ENCODE data around the gene SETBP1. TPM values are rescaled to one million over a fixed set of nuclear protein-coding genes. Genes with fewer than 3 reads are reported as not detected.
A peak's percentile ranks its signal among the peaks of the same experiment; 100 is the strongest.

SETBP1 gene
- total RNA-seq, 4 donors from 2014 or later, result 16.2 to 33.6 (median 24.4) TPM

DNA sequence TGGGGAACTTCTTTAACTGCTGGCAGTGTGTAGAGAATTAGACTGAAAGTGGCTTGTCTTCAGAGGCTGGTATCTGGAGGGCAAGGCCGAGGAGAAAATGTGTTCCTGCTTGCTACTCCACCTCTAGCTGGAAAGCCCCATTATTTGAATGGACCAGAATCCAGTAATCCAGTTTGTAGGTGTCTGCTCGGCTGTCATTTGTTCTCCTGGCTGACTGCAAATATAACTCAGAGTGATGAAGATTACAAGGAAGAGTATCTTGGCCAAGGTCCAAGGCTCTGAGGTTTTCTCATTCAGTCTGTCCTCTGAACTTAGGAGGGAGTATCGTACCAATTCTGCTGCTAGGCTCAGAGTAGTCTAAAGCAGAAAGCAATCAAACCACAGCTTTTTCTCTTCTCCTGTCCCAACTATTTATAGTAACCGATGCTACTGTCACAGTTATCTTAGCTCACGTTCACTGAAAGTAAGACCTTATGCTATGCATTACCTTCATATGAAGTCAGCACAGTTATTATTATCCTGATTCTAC lies 228.6 kb downstream of the SETBP1 start:
- no peaks in the 10 kb centered on the region for H3K9me3 ChIP-seq

DNA sequence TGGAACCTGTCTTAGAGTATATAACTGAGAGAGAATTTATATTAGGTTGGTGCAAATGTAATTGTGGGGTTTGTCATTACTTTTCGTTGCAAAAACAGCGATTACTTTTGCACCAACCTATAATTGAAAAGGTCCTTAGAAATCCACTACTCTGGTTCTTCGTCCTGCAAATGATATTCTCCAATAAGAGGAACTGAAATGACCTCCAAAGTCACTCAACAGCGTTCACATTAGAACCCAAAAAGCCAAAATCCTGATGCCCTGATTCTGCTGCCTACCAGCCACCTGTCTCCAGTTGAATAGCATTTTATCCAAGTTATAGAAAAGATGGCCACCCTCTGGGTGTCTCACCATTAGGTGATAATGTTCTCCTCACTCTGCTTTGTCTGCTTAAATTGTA lies 230.6 kb downstream of the SETBP1 start:
- Histone ChIP-seq H3K9me3 (no peaks in the 10 kb centered on the region), H3K27ac (no peak overlapping the region), H3K27me3 (no peaks in the 10 kb centered on the region), H3K36me3 (no peaks in the 10 kb centered on the region), H3K4me3 (no peak overlapping the region), H3K4me1 (peaks cover 0 to 12% (median 5%) of the 10 kb centered on the region in 4 donors)
- no peak for DNase-seq
- no peak for TF ChIP-seq POLR2AphosphoS5 (IDR thresholded peaks at IDR 0.05)
- TF ChIP-seq, protein P1, sequence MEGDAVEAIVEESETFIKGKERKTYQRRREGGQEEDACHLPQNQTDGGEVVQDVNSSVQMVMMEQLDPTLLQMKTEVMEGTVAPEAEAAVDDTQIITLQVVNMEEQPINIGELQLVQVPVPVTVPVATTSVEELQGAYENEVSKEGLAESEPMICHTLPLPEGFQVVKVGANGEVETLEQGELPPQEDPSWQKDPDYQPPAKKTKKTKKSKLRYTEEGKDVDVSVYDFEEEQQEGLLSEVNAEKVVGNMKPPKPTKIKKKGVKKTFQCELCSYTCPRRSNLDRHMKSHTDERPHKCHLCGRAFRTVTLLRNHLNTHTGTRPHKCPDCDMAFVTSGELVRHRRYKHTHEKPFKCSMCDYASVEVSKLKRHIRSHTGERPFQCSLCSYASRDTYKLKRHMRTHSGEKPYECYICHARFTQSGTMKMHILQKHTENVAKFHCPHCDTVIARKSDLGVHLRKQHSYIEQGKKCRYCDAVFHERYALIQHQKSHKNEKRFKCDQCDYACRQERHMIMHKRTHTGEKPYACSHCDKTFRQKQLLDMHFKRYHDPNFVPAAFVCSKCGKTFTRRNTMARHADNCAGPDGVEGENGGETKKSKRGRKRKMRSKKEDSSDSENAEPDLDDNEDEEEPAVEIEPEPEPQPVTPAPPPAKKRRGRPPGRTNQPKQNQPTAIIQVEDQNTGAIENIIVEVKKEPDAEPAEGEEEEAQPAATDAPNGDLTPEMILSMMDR (IDR thresholded peaks at IDR 0.05), result no peak
- no peak for TF ChIP-seq POLR2A (IDR thresholded peaks at IDR 0.05)
- no peak for TF ChIP-seq EP300 (IDR thresholded peaks at IDR 0.05; ENCODE audit: low read depth)
- WGBS, 2 donors (ENCODE audit: low coverage in 1 of 2), result 87 to 92% methylated on average over 3 to 4 of the region's 4 CpGs
- in situ Hi-C loops (cut with MboI; ENCODE audit: low pct_ligation_motif_present in 1 of 4, low pct_unique_long_range_greater_than_20kb in 1 of 4, low sequenced_read_pairs in 3 of 4), result loop anchor here in 1 of 4 donors (25.0 kb wide), 1 partner anchor 301 kb away; no protein-coding TSS in a partner anchor
- intact Hi-C loops (cut with DNase I; ENCODE audit: low total_unique reads), result no loop called here

More for the DNA sequence above, 228.6 kb downstream of the SETBP1 start:
- Histone ChIP-seq H3K4me1 (peaks cover 0 to 4% (median 0%) of the 10 kb centered on the region in 4 donors), H3K4me3 (no peak overlapping the region), H3K27me3 (no peaks in the 10 kb centered on the region), H3K27ac (no peak overlapping the region), H3K36me3 (no peaks in the 10 kb centered on the region)
- DNase-seq, result peak; percentile 25
- WGBS, 2 donors (ENCODE audit: low coverage in 1 of 2), result 38 to 56% methylated on average over 2 to 5 of the region's 5 CpGs
- in situ Hi-C loops (cut with MboI; ENCODE audit: low pct_ligation_motif_present in 1 of 4, low pct_unique_long_range_greater_than_20kb in 1 of 4, low sequenced_read_pairs in 3 of 4), result loop anchor here in 1 of 4 donors (25.0 kb wide), 1 partner anchor 303 kb away; no protein-coding TSS in a partner anchor
- TF ChIP-seq POLR2AphosphoS5 (IDR thresholded peaks at IDR 0.05), result no peak
- no peak for TF ChIP-seq POLR2A (IDR thresholded peaks at IDR 0.05)
- no peak for TF ChIP-seq EP300 (IDR thresholded peaks at IDR 0.05; ENCODE audit: low read depth)
- TF ChIP-seq, protein P1 (IDR thresholded peaks at IDR 0.05), result no peak
- intact Hi-C loops (cut with DNase I; ENCODE audit: low total_unique reads), result no loop called here

DNA sequence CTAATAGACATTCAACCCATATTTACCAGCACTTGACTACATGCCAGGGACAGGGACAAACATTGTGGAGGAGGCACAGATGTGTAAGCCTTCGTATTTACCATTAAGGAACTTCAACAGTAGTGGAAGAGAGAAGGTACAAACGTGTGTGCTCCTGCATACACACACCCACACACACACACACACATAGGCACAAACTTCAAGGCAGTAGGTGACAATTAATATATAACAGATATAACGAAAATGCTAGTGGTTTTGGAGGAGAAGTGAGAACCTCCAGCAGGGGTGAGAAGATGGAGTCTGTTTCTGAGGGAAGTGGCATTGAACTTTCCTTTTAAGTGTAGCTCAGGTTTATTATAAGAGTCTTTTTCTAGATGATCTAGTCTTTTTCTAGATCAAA lies 231.1 kb downstream of the SETBP1 start:
- no peaks in the 10 kb centered on the region for H3K36me3 ChIP-seq
- 61 to 80% methylated on average over 3 of the region's 3 CpGs for WGBS, 2 donors (ENCODE audit: low coverage in 1 of 2)
- no peaks in the 10 kb centered on the region for H3K9me3 ChIP-seq
- H3K27ac ChIP-seq, result no peak overlapping the region
- TF ChIP-seq POLR2AphosphoS5 (IDR thresholded peaks at IDR 0.05), result no peak
- TF ChIP-seq, protein P1 (IDR thresholded peaks at IDR 0.05), result no peak
- intact Hi-C loops (cut with DNase I; ENCODE audit: low total_unique reads) (no loop called here), in situ Hi-C loops (cut with MboI; ENCODE audit: low pct_ligation_motif_present in 1 of 4, low pct_unique_long_range_greater_than_20kb in 1 of 4, low sequenced_read_pairs in 3 of 4) (loop anchor here in 1 of 4 donors (25.0 kb wide), 1 partner anchor 301 kb away; no protein-coding TSS in a partner anchor)
- H3K4me3 ChIP-seq, result no peak overlapping the region
- no peaks in the 10 kb centered on the region for H3K27me3 ChIP-seq
- no peak for DNase-seq
- peaks cover 4 to 14% (median 9%) of the 10 kb centered on the region in 4 donors for H3K4me1 ChIP-seq

DNA sequence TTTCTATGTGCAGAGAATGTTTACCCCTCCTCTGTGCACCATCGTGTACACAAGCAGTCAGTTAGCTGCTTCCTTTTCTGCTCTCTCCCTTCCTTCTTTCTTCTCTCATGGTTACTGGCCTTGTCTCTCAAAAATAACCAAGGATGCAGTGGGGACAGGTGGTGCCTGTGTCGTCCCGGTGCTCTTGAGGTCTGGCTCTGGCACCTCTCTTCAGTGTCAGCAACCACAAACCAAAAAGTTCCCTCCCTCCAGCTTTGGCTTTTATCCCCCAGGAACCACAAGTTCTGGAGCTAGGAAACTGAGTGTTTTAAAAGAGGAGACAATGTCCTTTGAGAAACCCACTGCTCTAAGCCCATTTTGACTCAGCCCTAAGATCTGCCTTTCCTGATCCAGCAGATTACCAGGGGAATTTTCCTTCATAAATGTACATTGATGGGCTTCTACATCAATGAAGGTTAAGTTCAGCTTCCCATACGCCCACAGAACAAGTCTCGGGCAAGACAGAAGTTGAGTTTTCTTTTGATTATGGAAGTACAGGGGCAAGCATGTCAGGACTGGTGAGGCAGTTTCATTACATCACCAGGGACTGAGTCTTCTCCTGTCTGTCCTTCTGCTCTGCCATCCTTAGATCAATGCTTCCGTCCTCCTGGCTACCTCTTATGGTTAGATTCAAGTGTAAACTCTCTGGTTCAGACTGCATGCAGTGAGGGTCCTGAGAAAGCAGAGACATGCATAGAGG lies 232.2 kb downstream of the SETBP1 start:
- intact Hi-C loops (cut with DNase I; ENCODE audit: low total_unique reads), result no loop called here
- 80 to 81% methylated on average over 6 of the region's 6 CpGs for WGBS, 2 donors (ENCODE audit: low coverage in 1 of 2)
- in situ Hi-C loops (cut with MboI; ENCODE audit: low pct_ligation_motif_present in 1 of 4, low pct_unique_long_range_greater_than_20kb in 1 of 4, low sequenced_read_pairs in 3 of 4), result loop anchor here in 1 of 4 donors (25.0 kb wide), 1 partner anchor 299 kb away; no protein-coding TSS in a partner anchor

More for the DNA sequence above, 232.2 kb downstream of the SETBP1 start:
- no peak overlapping the region for H3K4me3 ChIP-seq
- no peak for DNase-seq
- H3K4me1 ChIP-seq, result peaks cover 15 to 25% (median 20%) of the 10 kb centered on the region in 4 donors
- H3K36me3 ChIP-seq, result no peaks in the 10 kb centered on the region
- no peaks in the 10 kb centered on the region for H3K27me3 ChIP-seq
- H3K27ac ChIP-seq, result no peak overlapping the region
- H3K9me3 ChIP-seq, result no peaks in the 10 kb centered on the region
- TF ChIP-seq EP300 (IDR thresholded peaks at IDR 0.05; ENCODE audit: low read depth), result no peak
- no peak for TF ChIP-seq POLR2AphosphoS5 (IDR thresholded peaks at IDR 0.05)
- no peak for TF ChIP-seq POLR2A (IDR thresholded peaks at IDR 0.05)
- TF ChIP-seq, protein P1 (IDR thresholded peaks at IDR 0.05), result no peak
